HCT116 (cell line): ENCODE measurements around the gene WDR70. TPM values are rescaled to one million over a fixed set of nuclear protein-coding genes. Genes with fewer than 3 reads are reported as not detected.

Experiments used
- ATAC-seq: fragments of 200-7000 bp; cut with Tn5 transposase; 2 replicates; pipeline ENCODE4 v1.9.1; 2020; ENCODE audit warnings: mild to moderate bottlenecking, moderate library complexity
- BruUV-seq: library from RNA; stranded (reverse); fragments of 400-500 nt; replicated peaks from 2 replicates; lab custom pipeline; 2021; lab: Mats Ljungman, UMichigan
- CTCF ChIA-PET: fragments of 300-600 bp; sonication (Branson Sonifier 250); formaldehyde crosslinking; loops from one replicate; lab custom pipeline; 2021; ENCODE audit warnings: antibody characterized with exemption; lab: Charles Lee
- POLR2A ChIA-PET: fragments of 300-600, 350-600 bp; sonication (Branson Sonifier 250); formaldehyde crosslinking; loops from one replicate; lab custom pipeline; 2021; ENCODE audit warnings: antibody characterized with exemption; lab: Charles Lee
- RAD21 ChIA-PET, 2 experiments: fragments of 300-600 bp; sonication (Branson Sonifier 250); formaldehyde crosslinking; loops; one replicate each; lab custom pipeline; 2023; ENCODE audit warnings: low total read pairs in 2 of 2; ENCODE audit not compliant: uncharacterized antibody in 2 of 2, unreplicated experiment in 2 of 2, low non-redundant PET in 1 of 2; lab: Charles Lee
- DNase-seq: peaks from one replicate; pipeline ENCODE4 v3.0.0-alpha.2; 2010; ENCODE audit warnings: low read depth, low spot score
- H2AFZ ChIP-seq: fragments of 200-600 bp; shearing (Covaris generic), sonication (generic); 2 replicates; pipeline ENCODE4 v1.6.1; 2017; ENCODE audit warnings: low read depth, mixed run types, mixed read lengths, antibody characterized with exemption, low read length; ENCODE audit not compliant: poor library complexity, severe bottlenecking
- H3K27ac ChIP-seq: 2 replicates; pipeline ENCODE4 v1.5.1; 2012; ENCODE audit warnings: low read depth, low read length
- H3K27me3 ChIP-seq: fragments of 200-600 bp; sonication (generic); 2 replicates; pipeline ENCODE4 v1.6.1; 2016; ENCODE audit warnings: mixed run types, low read length, mixed read lengths; ENCODE audit not compliant: insufficient read depth
- H3K36me3 ChIP-seq, 2 experiments: fragments of 200-500 bp in 1 of 2; fragments of 200-600 bp in 1 of 2; sonication (Bioruptor generic) in 1 of 2; sonication (generic) in 1 of 2; 2 replicates each; pipeline versions ENCODE4 v1.5.1 to v1.6.1; 2014 to 2016; ENCODE audit warnings: low read length in 2 of 2, inconsistent platforms in 1 of 2, mixed read lengths in 1 of 2, mixed run types in 1 of 2; ENCODE audit not compliant: insufficient read depth in 2 of 2, control insufficient read depth in 1 of 2
- H3K4me1 ChIP-seq, 2 experiments: fragments of 200-600 bp in 1 of 2; sonication (generic) in 1 of 2; 2 replicates each; pipeline versions ENCODE4 v1.5.1 to v1.6.1; 2012 to 2017; ENCODE audit warnings: low read length in 2 of 2, inconsistent platforms in 1 of 2, mild to moderate bottlenecking in 1 of 2, mixed read lengths in 1 of 2, mixed run types in 1 of 2, moderate library complexity in 1 of 2; ENCODE audit not compliant: insufficient read depth in 2 of 2, control insufficient read depth in 1 of 2
- H3K4me2 ChIP-seq: fragments of 200-600 bp; sonication (generic); 2 replicates; pipeline ENCODE4 v1.6.1; 2017; ENCODE audit warnings: mixed run types, low read length, mixed read lengths
- H3K4me3 ChIP-seq, 2 experiments: fragments of 200-600 bp in 1 of 2; sonication (generic) in 1 of 2; replicated peaks in 1 of 2; 2 replicates each; pipeline ENCODE4 v1.5.1; 2011 to 2016; ENCODE audit warnings: low read length in 2 of 2, control low read depth in 1 of 2, low read depth in 1 of 2, mild to moderate bottlenecking in 1 of 2, mixed read lengths in 1 of 2, mixed run types in 1 of 2
- H3K79me2 ChIP-seq: fragments of 200-600 bp; sonication (generic); 2 replicates; pipeline ENCODE4 v1.6.1; 2017; ENCODE audit warnings: mild to moderate bottlenecking, mixed run types, low read length, moderate library complexity, mixed read lengths; ENCODE audit not compliant: insufficient read depth
- H3K9ac ChIP-seq: fragments of 200-600 bp; sonication (generic); 2 replicates; pipeline ENCODE4 v1.6.1; 2016; ENCODE audit warnings: low read length, mixed read lengths
- H3K9me2 ChIP-seq: fragments of 200-600 bp; sonication (generic), shearing (Covaris generic); 2 replicates; pipeline ENCODE4 v1.6.1; 2017; ENCODE audit warnings: mixed run types, mild to moderate bottlenecking, moderate library complexity; ENCODE audit not compliant: insufficient read depth
- H3K9me3 ChIP-seq, 2 experiments: fragments of 200-500 bp in 1 of 2; fragments of 200-600 bp in 1 of 2; sonication (Bioruptor generic) in 1 of 2; sonication (generic) in 1 of 2; 2 replicates each; pipeline ENCODE4 v1.6.1; 2014 to 2017; ENCODE audit warnings: low read length in 2 of 2, mixed read lengths in 2 of 2, inconsistent platforms in 1 of 2, low read depth in 1 of 2, mild to moderate bottlenecking in 1 of 2, mixed run types in 1 of 2, moderate library complexity in 1 of 2; ENCODE audit not compliant: control insufficient read depth in 1 of 2, insufficient read depth in 1 of 2
- H4K20me1 ChIP-seq: fragments of 200-600 bp; sonication (generic), shearing (Covaris generic); 2 replicates; pipeline ENCODE4 v1.6.1; 2017; ENCODE audit warnings: mixed run types, mild to moderate bottlenecking, moderate library complexity; ENCODE audit not compliant: insufficient read depth
- CEBPB ChIP-seq: IDR thresholded peaks from 2 replicates; pipeline ENCODE4 v1.6.1; 2012; ENCODE audit warnings: low read depth
- JUND ChIP-seq: IDR thresholded peaks from 2 replicates; pipeline ENCODE4 v1.6.1; 2012
- POLR2A ChIP-seq: IDR thresholded peaks from 2 replicates; pipeline ENCODE4 v1.7.0; 2011; ENCODE audit warnings: borderline replicate concordance; ENCODE audit not compliant: insufficient read depth, insufficient read length; ENCODE audit errors: extremely low read depth
- RAD21 ChIP-seq: IDR thresholded peaks from 2 replicates; pipeline ENCODE4 v1.6.1; 2012; ENCODE audit warnings: low read depth, mild to moderate bottlenecking
- SP1 ChIP-seq: IDR thresholded peaks from 2 replicates; pipeline ENCODE4 v1.6.1; 2012; ENCODE audit warnings: low read depth
- SRF ChIP-seq: IDR thresholded peaks from 2 replicates; pipeline ENCODE4 v1.6.1; 2012; ENCODE audit warnings: low read depth
- TCF7L2 ChIP-seq: IDR thresholded peaks from 2 replicates; pipeline ENCODE4 v1.7.0; 2011; ENCODE audit warnings: borderline replicate concordance, inconsistent platforms; ENCODE audit not compliant: insufficient read depth, insufficient read length; ENCODE audit errors: extremely low read depth
- YY1 ChIP-seq: IDR thresholded peaks from 2 replicates; pipeline ENCODE4 v1.6.1; 2011; ENCODE audit warnings: low read length, low read depth, moderate library complexity, mild to moderate bottlenecking; ENCODE audit not compliant: insufficient replicate concordance; ENCODE audit errors: extremely low read depth
- ZNF274 ChIP-seq: fragments of 200-500 bp; sonication (Bioruptor generic); IDR thresholded peaks from 2 replicates; pipeline ENCODE4 v1.6.1; 2014; ENCODE audit warnings: mild to moderate bottlenecking, low read depth, low read length, inconsistent platforms
- intact Hi-C: fragments of 100-400 bp; cut with micrococcal nuclease; formaldehyde crosslinking; loops from 2 replicates; pipeline ENCODE4 v1.10.0; 2022
- total RNA-seq: library from RNA; stranded (reverse); gene quantifications from one replicate; pipeline ENCODE4 v1.2.1, GENCODE V29; 2021; ENCODE audit not compliant: unreplicated experiment
- TF ChIP-seq, protein P1 (sequence below): IDR thresholded peaks from 2 replicates; pipeline ENCODE4 v1.6.1; 2011; ENCODE audit warnings: mild to moderate bottlenecking, low read length, moderate library complexity; ENCODE audit not compliant: insufficient replicate concordance; ENCODE audit errors: extremely low read depth
- TF ChIP-seq, protein P2 (sequence below): IDR thresholded peaks from 2 replicates; pipeline ENCODE4 v1.6.1; 2012

The WDR70 gene
- total RNA-seq, 1 experiment from 2014 or later: 31.1 TPM

DNA sequence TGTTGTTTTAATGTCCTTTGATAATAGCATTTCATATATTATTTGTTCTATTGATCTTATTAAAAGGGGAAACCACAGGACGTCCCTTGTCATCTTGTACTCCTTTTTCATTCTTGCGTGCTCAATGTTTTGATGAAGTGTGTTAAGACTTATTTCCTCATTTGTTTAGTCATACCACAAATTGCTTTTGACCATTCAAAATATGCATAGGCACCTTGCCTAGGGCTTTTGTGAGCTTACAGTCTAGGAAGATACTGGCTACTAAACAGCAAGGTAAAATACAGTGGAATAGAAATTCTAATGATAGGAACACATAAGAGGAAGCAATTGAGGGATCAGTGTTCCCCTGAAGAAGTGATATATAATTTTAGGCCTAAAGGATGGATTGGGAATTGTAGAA, 190.3 kb downstream of the WDR70 start:
- no peak overlapping the region for H3K9ac ChIP-seq
- ChIA-PET POLR2A (no interaction called here), CTCF (no interaction called here)
- ATAC-seq: no peak
- no peaks in the 10 kb centered on the region for H3K4me1 ChIP-seq
- BruUV-seq: no TSS peak
- H3K36me3 ChIP-seq: no peaks in the 10 kb centered on the region
- no peaks in the 10 kb centered on the region for H3K79me2 ChIP-seq
- no peak overlapping the region for H3K27ac ChIP-seq
- TF ChIP-seq JUND (no peak), SP1 (no peak), YY1 (no peak), POLR2A (no peak), SRF (no peak), CEBPB (no peak), TCF7L2 (no peak), RAD21 (no peak), ZNF274 (no peak)
- TF ChIP-seq, protein P1, sequence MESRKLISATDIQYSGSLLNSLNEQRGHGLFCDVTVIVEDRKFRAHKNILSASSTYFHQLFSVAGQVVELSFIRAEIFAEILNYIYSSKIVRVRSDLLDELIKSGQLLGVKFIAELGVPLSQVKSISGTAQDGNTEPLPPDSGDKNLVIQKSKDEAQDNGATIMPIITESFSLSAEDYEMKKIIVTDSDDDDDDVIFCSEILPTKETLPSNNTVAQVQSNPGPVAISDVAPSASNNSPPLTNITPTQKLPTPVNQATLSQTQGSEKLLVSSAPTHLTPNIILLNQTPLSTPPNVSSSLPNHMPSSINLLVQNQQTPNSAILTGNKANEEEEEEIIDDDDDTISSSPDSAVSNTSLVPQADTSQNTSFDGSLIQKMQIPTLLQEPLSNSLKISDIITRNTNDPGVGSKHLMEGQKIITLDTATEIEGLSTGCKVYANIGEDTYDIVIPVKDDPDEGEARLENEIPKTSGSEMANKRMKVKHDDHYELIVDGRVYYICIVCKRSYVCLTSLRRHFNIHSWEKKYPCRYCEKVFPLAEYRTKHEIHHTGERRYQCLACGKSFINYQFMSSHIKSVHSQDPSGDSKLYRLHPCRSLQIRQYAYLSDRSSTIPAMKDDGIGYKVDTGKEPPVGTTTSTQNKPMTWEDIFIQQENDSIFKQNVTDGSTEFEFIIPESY: no peak
- TF ChIP-seq, protein P2, sequence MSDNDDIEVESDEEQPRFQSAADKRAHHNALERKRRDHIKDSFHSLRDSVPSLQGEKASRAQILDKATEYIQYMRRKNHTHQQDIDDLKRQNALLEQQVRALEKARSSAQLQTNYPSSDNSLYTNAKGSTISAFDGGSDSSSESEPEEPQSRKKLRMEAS: no peak
- TF ChIP-seq, all 23 proteins: peak for 0
- no peaks in the 10 kb centered on the region for H3K9me2 ChIP-seq
- no peak overlapping the region for H2AFZ ChIP-seq
- intact Hi-C loops: no loop called here
- H3K4me2 ChIP-seq: no peak overlapping the region
- no peaks in the 10 kb centered on the region for H4K20me1 ChIP-seq
- H3K27me3 ChIP-seq: no peaks in the 10 kb centered on the region
- DNase-seq: no peak
- RAD21 ChIA-PET: no interaction called here
- no peak overlapping the region for H3K4me3 ChIP-seq
- H3K9me3 ChIP-seq: 0 out of 4 replicates have a peak, but pooled peaks cover 0 to under 1% of the 10 kb centered on the region in 2 experiments
